Spleen (tissue), 11 donors: ENCODE data around the gene VSTM4. TPM values are rescaled to one million over a fixed set of nuclear protein-coding genes. Genes with fewer than 3 reads are reported as not detected.

Source experiments
- DNase-seq: peaks from one replicate; pipeline ENCODE4 v3.0.0-alpha.2; 2020
- H3K27ac ChIP-seq, 8 donors: fragments of 200-600 bp; sonication (generic) in 7 of 8; 1 replicate in 4 of 8; 2 replicates in 4 of 8; pipeline versions ENCODE4 v1.5.0 to v1.8.0; 2016 to 2021; ENCODE audit warnings: inconsistent platforms in 4 of 8, mild to moderate bottlenecking in 4 of 8, moderate library complexity in 1 of 8
- H3K27me3 ChIP-seq, 7 donors: fragments of 200-600 bp; sonication (generic) in 6 of 7; replicated peaks in 1 of 7; 1 replicate in 4 of 7; 2 replicates in 3 of 7; pipeline versions ENCODE4 v1.5.0 to v1.8.0; 2016 to 2021; ENCODE audit warnings: inconsistent platforms in 3 of 7, mild to moderate bottlenecking in 1 of 7
- H3K36me3 ChIP-seq, 6 donors: fragments of 200-600 bp; sonication (generic) in 5 of 6; 1 replicate in 4 of 6; 2 replicates in 2 of 6; pipeline versions ENCODE4 v1.5.0 to v1.8.0; 2016 to 2021; ENCODE audit warnings: inconsistent platforms in 2 of 6
- H3K4me1 ChIP-seq, 6 donors: fragments of 200-600 bp; sonication (generic) in 5 of 6; 1 replicate in 3 of 6; 2 replicates in 3 of 6; pipeline versions ENCODE4 v1.5.0 to v1.8.0; 2016 to 2021; ENCODE audit warnings: inconsistent platforms in 3 of 6
- H3K4me3 ChIP-seq, 8 donors: fragments of 200-600 bp; sonication (generic) in 7 of 8; 1 replicate in 4 of 8; 2 replicates in 4 of 8; pipeline versions ENCODE4 v1.5.0 to v1.8.0; 2016 to 2021; ENCODE audit warnings: inconsistent platforms in 4 of 8, mild to moderate bottlenecking in 4 of 8, moderate library complexity in 2 of 8
- H3K9me3 ChIP-seq, 8 donors: fragments of 200-600 bp; sonication (generic) in 7 of 8; 1 replicate in 4 of 8; 2 replicates in 4 of 8; pipeline versions ENCODE4 v1.5.0 to v1.8.0; 2016 to 2021; ENCODE audit warnings: inconsistent platforms in 4 of 8
- CTCF ChIP-seq, 11 experiments: fragments of 200-600 bp in 7 of 11; fragments of 450-650 bp in 4 of 11; sonication (generic) in 4 of 11; IDR thresholded peaks in 8 of 11; conservative IDR thresholded peaks in 3 of 11; 1 replicate in 7 of 11; 2 replicates in 4 of 11; pipeline versions ENCODE4 v1.4.0 to v1.8.0; 2016 to 2021; ENCODE audit warnings: antibody characterized with exemption in 11 of 11, inconsistent platforms in 4 of 11, mild to moderate bottlenecking in 1 of 11
- POLR2A ChIP-seq, 3 donors: fragments of 450-650 bp; IDR thresholded peaks; one replicate each; pipeline ENCODE4 v1.5.1; 2017; ENCODE audit warnings: antibody characterized with exemption in 3 of 3, mild to moderate bottlenecking in 1 of 3
- POLR2AphosphoS5 ChIP-seq, 3 donors: sonication (generic); formaldehyde crosslinking; IDR thresholded peaks; one replicate each; pipeline ENCODE4 v1.5.1; 2017; ENCODE audit warnings: antibody characterized with exemption in 3 of 3
- whole genome bisulfite sequencing, 5 donors: extraction: QIAGEN DNeasy Blood & Tissue Kit in 3 of 5; methylation state at CpG; one replicate each; pipeline versions ENCODE4 v1.1.5 to v1.1.7; 2013 to 2018; 5-methylcytosine and 5-hydroxymethylcytosine counted together
- intact Hi-C: fragments of 100-400 bp; cut with DNase I; formaldehyde crosslinking; loops from one replicate; pipeline ENCODE4 v1.15.0; 2023; ENCODE audit warnings: low total_unique reads
- polyA plus RNA-seq, 3 donors: library from polyadenylated mRNA; stranded (reverse); fragments of 200-250 nt; gene quantifications; one replicate each; pipeline ENCODE4 v1.2.1, GENCODE V29; 2013
- total RNA-seq, 7 donors: library from RNA; depleted of rRNA in 3 of 7; stranded (reverse); fragments of >200 nt in 3 of 7; fragmentation: NEBNext Ultra II Directional in 4 of 7; extraction: Animal tissue kit (Norgen Biotek cat#: 25700) in 4 of 7; gene quantifications; one replicate each; pipeline versions ENCODE4 v1.1.0 to v1.2.1, GENCODE V29; 2016 to 2021
- donor health status: healthy with polysubstance abuse.
- donor health status: DM: no; HTN: no; CAD: no; lungs with moderate emphysema.
- donor health status: DM: no; HTN: no; CAD: no.
- donor health status: Bipolar disorder and iron deficiency.
- donor health status: healthy.
- donor health status: DM: no; HTN: no; CAD: no.
- donor health status: DM: yes; HTN: yes; CAD: no.

The VSTM4 gene
- total and polyA plus RNA-seq, 10 donors, result 0.57 to 6.8 (median 3.1) TPM

- no peaks in the 10 kb centered on the region for H3K9me3 ChIP-seq
- DNase-seq, result peak; percentile 56
- H3K27ac ChIP-seq, result no peak overlapping the region
- no peak overlapping the region for H3K4me3 ChIP-seq
- whole genome bisulfite sequencing, 5 donors, result 82 to 89% (median 83%) methylated on average over 4 of the region's 4 CpGs
- no peak for TF ChIP-seq CTCF (IDR thresholded peaks at IDR 0.05 in 8 of 11, conservative IDR thresholded peaks at IDR 0.05 in 3 of 11)
- no peak for TF ChIP-seq POLR2A (IDR thresholded peaks at IDR 0.05)
- no peak for TF ChIP-seq POLR2AphosphoS5 (IDR thresholded peaks at IDR 0.05)
- peaks cover 0 to 20% (median 0%) of the 10 kb centered on the region in 7 donors for H3K27me3 ChIP-seq
- peaks cover 0 to 12% (median 0%) of the 10 kb centered on the region in 6 donors for H3K4me1 ChIP-seq
- no peaks in the 10 kb centered on the region for H3K36me3 ChIP-seq
- intact Hi-C loops, result no loop called here
These were observed 43.0 kb downstream of the VSTM4 start for GRCh38 chr10:49072166-49072885.

GRCh38 chr10:49071160-49071761 is 44.1 kb downstream of the VSTM4 start:
- peaks cover 0 to 12% (median 0%) of the 10 kb centered on the region in 7 donors for H3K27me3 ChIP-seq
- TF ChIP-seq POLR2AphosphoS5 (IDR thresholded peaks at IDR 0.05) (no peak), CTCF (IDR thresholded peaks at IDR 0.05 in 8 of 11, conservative IDR thresholded peaks at IDR 0.05 in 3 of 11) (no peak), POLR2A (IDR thresholded peaks at IDR 0.05) (no peak)
- no peak overlapping the region for H3K4me3 ChIP-seq
- intact Hi-C loops, result no loop called here
- peaks cover 0 to 12% (median 0%) of the 10 kb centered on the region in 6 donors for H3K4me1 ChIP-seq
- DNase-seq, result peak; percentile 61
- H3K27ac ChIP-seq, result no peak overlapping the region
- no peaks in the 10 kb centered on the region for H3K36me3 ChIP-seq
- WGBS, 5 donors, result 64 to 79% (median 73%) methylated on average over 7 of the region's 7 CpGs
- no peaks in the 10 kb centered on the region for H3K9me3 ChIP-seq

- no peak overlapping the region for H3K27ac ChIP-seq
- WGBS, 5 donors, result 86 to 96% (median 95%) methylated on average over 3 to 4 of the region's 4 CpGs
- peak; percentile 39 for DNase-seq
- H3K36me3 ChIP-seq, result no peaks in the 10 kb centered on the region
- no peaks in the 10 kb centered on the region for H3K9me3 ChIP-seq
- H3K27me3 ChIP-seq, result peaks cover 0 to 7% (median 0%) of the 10 kb centered on the region in 7 donors
- no peak overlapping the region for H3K4me3 ChIP-seq
- intact Hi-C loops, result no loop called here
- no peak for TF ChIP-seq POLR2AphosphoS5 (IDR thresholded peaks at IDR 0.05)
- TF ChIP-seq CTCF (IDR thresholded peaks at IDR 0.05 in 8 of 11, conservative IDR thresholded peaks at IDR 0.05 in 3 of 11), result no peak
- TF ChIP-seq POLR2A (IDR thresholded peaks at IDR 0.05), result no peak
- peaks cover 0 to 12% (median 0%) of the 10 kb centered on the region in 6 donors for H3K4me1 ChIP-seq
These were observed 44.6 kb downstream of the VSTM4 start for GRCh38 chr10:49070701-49071100.

GRCh38 chr10:49068672-49069217 is 46.6 kb downstream of the VSTM4 start:
- Histone ChIP-seq H3K4me1 (peaks cover 0 to 12% (median 0%) of the 10 kb centered on the region in 6 donors), H3K9me3 (peaks cover 0 to under 1% (median 0%) of the 10 kb centered on the region in 8 donors), H3K27me3 (peaks cover 0 to 18% (median 0%) of the 10 kb centered on the region in 7 donors), H3K4me3 (no peak overlapping the region), H3K36me3 (peaks cover 0 to under 1% (median 0%) of the 10 kb centered on the region in 6 donors), H3K27ac (no peak overlapping the region)
- no peak for TF ChIP-seq POLR2AphosphoS5 (IDR thresholded peaks at IDR 0.05)
- no peak for TF ChIP-seq CTCF (IDR thresholded peaks at IDR 0.05 in 8 of 11, conservative IDR thresholded peaks at IDR 0.05 in 3 of 11)
- no peak for TF ChIP-seq POLR2A (IDR thresholded peaks at IDR 0.05)
- intact Hi-C loops, result no loop called here
- peak; percentile 14 for DNase-seq
- 79 to 85% (median 82%) methylated on average over 6 of the region's 6 CpGs for WGBS, 5 donors
